Nephron (organoid): Measurements from ENCODE around the gene LYSET.

Experiments
- H3K27ac Mint-ChIP-seq, 3 experiments: 2 replicates each; pipeline ENCODE4 v1.8.0; 2020; ENCODE audit warnings: mixed read lengths in 3 of 3, mild to moderate bottlenecking in 2 of 3, moderate library complexity in 1 of 3
- H3K27me3 Mint-ChIP-seq: 2 replicates; pipeline ENCODE4 v1.8.0; 2021; ENCODE audit warnings: low read depth, mild to moderate bottlenecking, moderate library complexity, mixed read lengths
- H3K36me3 Mint-ChIP-seq: 2 replicates; pipeline ENCODE4 v1.8.0; 2020; ENCODE audit warnings: low read depth, mixed read lengths
- H3K4me1 Mint-ChIP-seq: 2 replicates; pipeline ENCODE4 v1.8.0; 2020; ENCODE audit warnings: mixed read lengths
- H3K4me3 Mint-ChIP-seq, 3 experiments: 2 replicates each; pipeline ENCODE4 v1.8.0; 2020; ENCODE audit warnings: mild to moderate bottlenecking in 3 of 3, mixed read lengths in 3 of 3, moderate library complexity in 2 of 3
- H3K9me3 Mint-ChIP-seq: 2 replicates; pipeline ENCODE4 v1.8.0; 2020; ENCODE audit warnings: mixed read lengths
- TF ChIP-seq, protein P1 (sequence below), 3 experiments: fragments of 200-600 bp; sonication (generic); IDR thresholded peaks; one replicate each; pipeline ENCODE4 v1.5.0; 2021; ENCODE audit warnings: antibody characterized with exemption in 3 of 3; ENCODE audit not compliant: unreplicated experiment in 3 of 3

The LYSET gene

DNA sequence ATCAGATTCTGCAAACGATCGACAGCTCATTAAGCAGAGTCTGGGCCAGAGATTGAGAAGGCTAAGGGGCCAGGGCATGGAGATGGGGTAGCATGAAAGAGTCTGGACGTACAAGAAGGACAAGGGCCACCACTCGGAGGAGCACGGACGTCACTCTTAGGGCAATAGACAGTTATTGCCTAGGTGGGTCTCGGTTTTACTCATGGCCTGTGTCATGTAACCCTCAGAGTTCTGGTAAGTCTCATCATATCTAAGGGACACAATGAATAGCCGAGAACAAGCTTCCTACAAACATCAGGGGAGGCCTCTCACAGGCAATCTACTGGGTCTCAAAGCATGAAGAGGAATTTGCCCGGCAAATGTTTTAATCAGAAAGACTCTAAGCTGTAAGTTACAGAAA is 39.0 kb upstream of the LYSET start:
- Mint-ChIP-seq H3K4me1 (no peaks in the 10 kb centered on the region), H3K27me3 (peaks cover 5% of the 10 kb centered on the region), H3K27ac (no peak overlapping the region), H3K9me3 (no peaks in the 10 kb centered on the region), H3K36me3 (no peaks in the 10 kb centered on the region), H3K4me3 (no peak overlapping the region)
- TF ChIP-seq, protein P1, sequence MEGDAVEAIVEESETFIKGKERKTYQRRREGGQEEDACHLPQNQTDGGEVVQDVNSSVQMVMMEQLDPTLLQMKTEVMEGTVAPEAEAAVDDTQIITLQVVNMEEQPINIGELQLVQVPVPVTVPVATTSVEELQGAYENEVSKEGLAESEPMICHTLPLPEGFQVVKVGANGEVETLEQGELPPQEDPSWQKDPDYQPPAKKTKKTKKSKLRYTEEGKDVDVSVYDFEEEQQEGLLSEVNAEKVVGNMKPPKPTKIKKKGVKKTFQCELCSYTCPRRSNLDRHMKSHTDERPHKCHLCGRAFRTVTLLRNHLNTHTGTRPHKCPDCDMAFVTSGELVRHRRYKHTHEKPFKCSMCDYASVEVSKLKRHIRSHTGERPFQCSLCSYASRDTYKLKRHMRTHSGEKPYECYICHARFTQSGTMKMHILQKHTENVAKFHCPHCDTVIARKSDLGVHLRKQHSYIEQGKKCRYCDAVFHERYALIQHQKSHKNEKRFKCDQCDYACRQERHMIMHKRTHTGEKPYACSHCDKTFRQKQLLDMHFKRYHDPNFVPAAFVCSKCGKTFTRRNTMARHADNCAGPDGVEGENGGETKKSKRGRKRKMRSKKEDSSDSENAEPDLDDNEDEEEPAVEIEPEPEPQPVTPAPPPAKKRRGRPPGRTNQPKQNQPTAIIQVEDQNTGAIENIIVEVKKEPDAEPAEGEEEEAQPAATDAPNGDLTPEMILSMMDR (IDR thresholded peaks at IDR 0.05; ENCODE audit: unreplicated experiment in 3 of 3) = no peak

DNA sequence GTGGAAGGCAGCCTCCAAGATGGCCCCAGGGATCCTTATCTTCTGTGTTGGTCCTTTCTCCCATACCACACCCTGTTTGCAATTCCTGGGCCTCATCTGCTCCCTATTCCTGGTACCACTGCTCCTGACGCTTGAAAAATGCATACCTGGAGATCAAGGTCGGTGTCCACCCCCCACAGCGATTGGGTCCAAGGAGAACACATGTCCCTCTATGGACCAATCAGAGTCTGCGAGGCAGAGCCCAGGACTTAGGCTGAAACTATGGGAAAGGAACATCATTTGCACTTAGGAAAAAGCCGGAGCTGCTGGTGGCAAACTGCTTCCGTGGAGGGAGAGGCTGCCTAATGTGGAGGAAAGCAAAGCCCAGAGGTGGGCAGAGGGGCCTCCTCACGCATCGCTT is 36.1 kb upstream of the LYSET start:
- Mint-ChIP-seq H3K4me3 (no peak overlapping the region), H3K27ac (no peak overlapping the region), H3K27me3 (peaks cover 8% of the 10 kb centered on the region), H3K36me3 (no peaks in the 10 kb centered on the region), H3K9me3 (no peaks in the 10 kb centered on the region), H3K4me1 (no peaks in the 10 kb centered on the region)
- TF ChIP-seq, protein P1 (IDR thresholded peaks at IDR 0.05; ENCODE audit: unreplicated experiment in 3 of 3) = no peak

DNA sequence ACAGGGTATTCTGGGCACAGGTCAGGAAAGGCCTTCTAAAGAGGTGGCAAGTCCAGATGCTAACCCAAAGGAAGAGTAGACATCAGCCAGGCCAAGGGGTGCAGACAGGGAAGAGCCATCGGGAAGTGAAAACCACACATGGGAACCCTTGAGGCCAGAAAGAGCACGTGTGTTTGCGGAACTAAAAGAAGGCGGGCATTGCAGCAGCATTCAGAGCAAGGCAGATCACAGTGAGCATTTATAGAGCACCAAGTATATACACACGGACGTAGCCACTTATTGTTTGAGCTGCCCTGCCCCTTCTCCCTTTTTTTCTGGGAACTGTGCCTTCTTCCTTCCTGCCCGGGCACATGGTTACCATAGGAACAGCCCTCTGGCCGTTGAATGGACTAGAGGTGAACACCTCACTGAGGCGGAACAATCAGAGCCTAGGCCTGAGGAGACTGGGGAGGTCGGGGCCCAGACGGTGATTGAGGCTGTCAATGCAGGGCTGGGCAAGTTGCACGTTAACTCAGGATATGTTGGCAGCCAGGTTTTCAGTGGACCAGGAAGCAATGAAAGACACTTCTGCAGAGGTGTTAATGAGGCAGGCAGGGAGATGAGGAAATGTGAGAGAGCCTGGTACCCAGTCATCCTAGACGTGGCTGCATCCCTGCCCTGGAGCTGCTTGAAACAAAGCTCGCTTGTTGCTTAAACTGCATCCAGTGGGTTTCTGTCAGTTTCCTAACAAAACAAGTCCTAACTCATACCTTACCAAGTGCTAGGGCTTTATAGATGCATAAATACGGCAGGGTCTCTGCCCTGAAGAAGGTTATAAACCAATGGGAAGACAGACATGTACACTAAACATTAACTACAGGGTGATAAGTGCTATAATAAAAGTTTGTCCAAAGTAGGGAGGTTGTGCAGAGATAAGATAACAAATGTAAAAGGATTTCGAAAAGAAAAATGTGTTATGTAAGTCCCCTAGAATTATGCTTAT is 34.6 kb upstream of the LYSET start:
- Mint-ChIP-seq H3K27ac (peak overlapping the region in 1 of 3 experiments; percentile 54), H3K4me3 (no peak overlapping the region), H3K4me1 (no peaks in the 10 kb centered on the region), H3K27me3 (peaks cover 3% of the 10 kb centered on the region), H3K36me3 (no peaks in the 10 kb centered on the region), H3K9me3 (no peaks in the 10 kb centered on the region)
- TF ChIP-seq, protein P1 (IDR thresholded peaks at IDR 0.05; ENCODE audit: unreplicated experiment in 3 of 3) = no peak

DNA sequence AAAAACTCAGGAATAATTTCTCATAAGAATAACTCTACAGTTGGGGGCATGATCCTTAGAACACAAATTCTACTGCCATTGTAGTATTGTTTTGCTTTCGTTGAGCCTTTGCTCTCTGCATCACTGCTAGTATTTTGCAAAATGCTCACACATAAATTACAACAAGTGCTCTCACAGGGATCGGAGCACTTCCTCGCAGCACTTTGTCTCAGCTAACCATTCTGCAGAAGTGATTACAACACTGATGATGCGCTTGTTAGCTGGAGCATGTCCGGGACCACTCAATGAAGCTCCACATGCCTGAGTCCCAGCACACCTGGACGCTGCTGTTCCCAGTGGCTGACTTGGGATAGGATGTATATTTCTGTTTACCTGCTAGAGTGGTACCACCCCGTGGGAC is 32.0 kb upstream of the LYSET start:
- Mint-ChIP-seq H3K4me3 (no peak overlapping the region), H3K36me3 (no peaks in the 10 kb centered on the region), H3K27me3 (peaks cover 3% of the 10 kb centered on the region), H3K4me1 (no peaks in the 10 kb centered on the region), H3K9me3 (no peaks in the 10 kb centered on the region), H3K27ac (no peak overlapping the region)
- TF ChIP-seq, protein P1 (IDR thresholded peaks at IDR 0.05; ENCODE audit: unreplicated experiment in 3 of 3) = no peak

DNA sequence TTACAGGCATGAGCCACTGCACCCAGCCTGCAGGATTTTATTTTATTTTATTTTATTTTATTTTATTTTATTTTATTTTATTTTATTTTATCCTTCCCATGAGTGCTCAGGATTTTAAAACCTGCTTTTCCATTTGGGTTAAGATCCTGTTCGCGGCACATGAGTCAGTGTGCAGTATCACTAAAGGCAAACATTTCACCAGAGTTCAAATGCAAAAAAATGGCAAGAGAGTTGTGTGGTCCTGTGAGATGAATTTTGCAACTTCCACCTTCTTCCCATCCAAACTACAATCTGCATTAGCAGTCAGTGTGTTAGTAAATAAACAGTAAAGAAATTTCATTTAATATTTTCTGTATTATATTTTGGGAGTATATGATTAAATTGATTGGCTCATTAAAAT is 29.4 kb upstream of the LYSET start:
- Mint-ChIP-seq H3K4me1 (no peaks in the 10 kb centered on the region), H3K27me3 (peaks cover 3% of the 10 kb centered on the region), H3K4me3 (no peak overlapping the region), H3K9me3 (no peaks in the 10 kb centered on the region), H3K27ac (no peak overlapping the region), H3K36me3 (no peaks in the 10 kb centered on the region)
- TF ChIP-seq, protein P1 (IDR thresholded peaks at IDR 0.05; ENCODE audit: unreplicated experiment in 3 of 3) = no peak
